HG03439 (cell line): Measurements from ENCODE around the gene ANO1.
"Not testable (repeated sequence)": the region's sequence is repeated elsewhere in the genome, so short reads cannot be mapped to it uniquely, and the experiment has no call there.

Experiments used
- ATAC-seq: cut with Tn5 transposase; IDR thresholded peaks from one replicate; pipeline ENCODE4 v1.9.1; 2021; ENCODE audit warnings: mild to moderate bottlenecking, moderate library complexity; ENCODE audit not compliant: unreplicated experiment

ANO1 gene

GRCh38 chr11:70078095-70078780 lies at the start of gene ANO1:
TSS of gene ANO1 (plus strand) at chr11:70078317. CDS start at chr11:70078607, 290 bp downstream.
- ATAC-seq = no peak

- no peak for ATAC-seq
These were observed 48.8 kb upstream of the ANO1 start for GRCh38 chr11:70029115-70029860.

GRCh38 chr11:70029861-70030380 lies 48.2 kb upstream of the ANO1 start:
- ATAC-seq = no peak

- no peak for ATAC-seq
These were observed 47.7 kb upstream of the ANO1 start for GRCh38 chr11:70030412-70030811.

GRCh38 chr11:70031631-70032469 lies 46.3 kb upstream of the ANO1 start:
- no peak for ATAC-seq

- no peak for ATAC-seq
These were observed 45.7 kb upstream of the ANO1 start for GRCh38 chr11:70032470-70032795.

GRCh38 chr11:70032943-70033710 lies 45.0 kb upstream of the ANO1 start:
- ATAC-seq = no peak

- no peak for ATAC-seq
These were observed 44.4 kb upstream of the ANO1 start for GRCh38 chr11:70033711-70034070.

- no peak for ATAC-seq
These were observed 43.3 kb upstream of the ANO1 start for GRCh38 chr11:70034740-70035365.

GRCh38 chr11:70035665-70036064 lies 42.5 kb upstream of the ANO1 start:
- ATAC-seq = not testable (repeated sequence)

GRCh38 chr11:70036971-70037882 lies 40.9 kb upstream of the ANO1 start:
- ATAC-seq = no peak

- no peak for ATAC-seq
These were observed 39.9 kb upstream of the ANO1 start for GRCh38 chr11:70038034-70038834.

- ATAC-seq = no peak
These were observed 37.7 kb upstream of the ANO1 start for GRCh38 chr11:70040452-70040851.

GRCh38 chr11:70040869-70041501 lies 37.1 kb upstream of the ANO1 start:
- ATAC-seq = no peak

- no peak for ATAC-seq
These were observed 34.6 kb upstream of the ANO1 start for GRCh38 chr11:70043482-70043881.

- no peak for ATAC-seq
These were observed 32.0 kb upstream of the ANO1 start for GRCh38 chr11:70046089-70046488.

- no peak for ATAC-seq
These were observed 29.7 kb upstream of the ANO1 start for GRCh38 chr11:70048279-70049024.
